Vagina (tissue), 2 donors: ENCODE results near the gene DACH2. TPM values are rescaled to one million over a fixed set of nuclear protein-coding genes. Genes with fewer than 3 reads are reported as not detected.

Source experiments
- DNase-seq, 2 donors: peaks; one replicate each; pipeline ENCODE4 v3.0.0-alpha.2; 2017; ENCODE audit errors: extremely low spot score in 2 of 2
- H3K27ac ChIP-seq: fragments of 200-600 bp; sonication (generic); one replicate; pipeline ENCODE4 v1.5.1; 2019
- H3K27me3 ChIP-seq: fragments of 200-600 bp; sonication (generic); one replicate; pipeline ENCODE4 v1.5.1; 2019
- H3K36me3 ChIP-seq, 2 donors: fragments of 200-600 bp; sonication (generic); one replicate each; pipeline ENCODE4 v1.5.1; 2017 to 2019
- H3K4me1 ChIP-seq: fragments of 200-600 bp; sonication (generic); one replicate; pipeline ENCODE4 v1.5.1; 2019
- H3K4me3 ChIP-seq, 2 donors: fragments of 200-600 bp; sonication (generic); 1 replicate in 1 of 2; 2 replicates in 1 of 2; pipeline ENCODE4 v1.5.1; 2016 to 2019
- H3K9me3 ChIP-seq: fragments of 200-600 bp; sonication (generic); one replicate; pipeline ENCODE4 v1.5.1; 2019
- POLR2A ChIP-seq, 2 donors: fragments of 450-650 bp; IDR thresholded peaks; one replicate each; pipeline ENCODE4 v1.6.1; 2017; ENCODE audit warnings: antibody characterized with exemption in 2 of 2, mild to moderate bottlenecking in 2 of 2, moderate library complexity in 2 of 2
- POLR2AphosphoS5 ChIP-seq, 2 donors: sonication (generic); formaldehyde crosslinking; IDR thresholded peaks; one replicate each; pipeline ENCODE4 v1.9.0; 2017; ENCODE audit warnings: antibody characterized with exemption in 2 of 2, mild to moderate bottlenecking in 2 of 2, low read depth in 1 of 2; ENCODE audit not compliant: insufficient read depth in 1 of 2
- intact Hi-C: fragments of 100-400 bp; cut with DNase I; formaldehyde crosslinking; loops from one replicate; pipeline ENCODE4 v1.15.1; 2023
- total RNA-seq: library from RNA; depleted of rRNA; stranded (reverse); fragments of >200 nt; gene quantifications from one replicate; pipeline ENCODE4 v1.2.3, GENCODE V29; 2016
- TF ChIP-seq, protein P1 (sequence below), 3 experiments: fragments of 450-650 bp in 2 of 3; fragments of 200-600 bp in 1 of 3; sonication (generic) in 1 of 3; IDR thresholded peaks; one replicate each; pipeline ENCODE4 v1.5.1; 2017 to 2019; ENCODE audit warnings: antibody characterized with exemption in 3 of 3, mild to moderate bottlenecking in 2 of 3, moderate library complexity in 2 of 3

Gene DACH2
- total RNA-seq, 1 donor from 2014 or later: not detected

DNA sequence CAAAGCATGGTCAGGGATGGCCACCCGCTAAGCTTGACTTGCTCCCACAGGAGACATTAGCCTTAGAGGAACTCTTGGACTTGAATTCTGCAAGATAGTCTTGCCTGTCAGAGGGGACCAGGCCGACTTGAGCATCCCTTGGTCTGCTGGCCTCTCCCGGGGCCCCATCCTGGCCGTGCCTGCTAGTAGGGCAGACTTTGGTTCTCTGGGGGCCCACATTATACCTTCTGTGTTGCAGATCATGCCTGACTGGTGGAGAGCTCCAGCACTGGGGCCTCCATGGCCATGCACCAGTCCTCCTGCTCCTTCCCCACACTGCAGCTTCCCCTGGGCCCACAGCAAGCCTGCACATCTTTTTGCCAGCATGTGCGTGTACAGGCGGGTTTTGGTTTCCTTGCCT, 46.5 kb downstream of the DACH2 start:
- Histone ChIP-seq H3K27ac (no peak overlapping the region), H3K9me3 (no peaks in the 10 kb centered on the region), H3K4me1 (no peaks in the 10 kb centered on the region), H3K27me3 (no peaks in the 10 kb centered on the region), H3K36me3 (no peaks in the 10 kb centered on the region), H3K4me3 (no peak overlapping the region)
- TF ChIP-seq POLR2AphosphoS5 (IDR thresholded peaks at IDR 0.05; ENCODE audit: insufficient read depth in 1 of 2, low read depth in 1 of 2) (no peak), POLR2A (IDR thresholded peaks at IDR 0.05) (no peak)
- DNase-seq: no peak
- intact Hi-C loops: no loop called here

DNA sequence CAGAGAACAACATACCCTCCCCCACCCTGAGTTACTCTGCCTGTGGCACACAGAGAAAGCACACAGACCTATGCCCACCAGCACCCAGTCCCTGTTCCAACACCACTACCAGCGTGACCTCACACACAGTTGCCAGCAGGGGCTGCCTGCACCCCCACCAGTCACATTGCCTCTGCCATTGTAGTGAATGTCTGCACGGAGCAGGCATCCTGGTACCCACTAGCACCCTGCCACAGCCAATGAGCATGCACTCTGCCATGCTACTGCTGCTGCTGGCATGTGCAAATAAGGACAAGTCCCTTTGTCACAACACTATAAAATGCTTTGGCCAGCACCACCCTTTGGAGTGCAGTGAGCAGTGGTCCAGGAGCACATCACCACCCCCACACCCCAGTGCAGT, 47.1 kb downstream of the DACH2 start:
- TF ChIP-seq POLR2AphosphoS5 (IDR thresholded peaks at IDR 0.05; ENCODE audit: insufficient read depth in 1 of 2, low read depth in 1 of 2) (no peak), POLR2A (IDR thresholded peaks at IDR 0.05) (no peak)
- TF ChIP-seq, protein P1, sequence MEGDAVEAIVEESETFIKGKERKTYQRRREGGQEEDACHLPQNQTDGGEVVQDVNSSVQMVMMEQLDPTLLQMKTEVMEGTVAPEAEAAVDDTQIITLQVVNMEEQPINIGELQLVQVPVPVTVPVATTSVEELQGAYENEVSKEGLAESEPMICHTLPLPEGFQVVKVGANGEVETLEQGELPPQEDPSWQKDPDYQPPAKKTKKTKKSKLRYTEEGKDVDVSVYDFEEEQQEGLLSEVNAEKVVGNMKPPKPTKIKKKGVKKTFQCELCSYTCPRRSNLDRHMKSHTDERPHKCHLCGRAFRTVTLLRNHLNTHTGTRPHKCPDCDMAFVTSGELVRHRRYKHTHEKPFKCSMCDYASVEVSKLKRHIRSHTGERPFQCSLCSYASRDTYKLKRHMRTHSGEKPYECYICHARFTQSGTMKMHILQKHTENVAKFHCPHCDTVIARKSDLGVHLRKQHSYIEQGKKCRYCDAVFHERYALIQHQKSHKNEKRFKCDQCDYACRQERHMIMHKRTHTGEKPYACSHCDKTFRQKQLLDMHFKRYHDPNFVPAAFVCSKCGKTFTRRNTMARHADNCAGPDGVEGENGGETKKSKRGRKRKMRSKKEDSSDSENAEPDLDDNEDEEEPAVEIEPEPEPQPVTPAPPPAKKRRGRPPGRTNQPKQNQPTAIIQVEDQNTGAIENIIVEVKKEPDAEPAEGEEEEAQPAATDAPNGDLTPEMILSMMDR (IDR thresholded peaks at IDR 0.05): no peak
- Histone ChIP-seq H3K4me3 (no peak overlapping the region), H3K27ac (no peak overlapping the region), H3K4me1 (no peaks in the 10 kb centered on the region), H3K27me3 (no peaks in the 10 kb centered on the region), H3K9me3 (no peaks in the 10 kb centered on the region), H3K36me3 (no peaks in the 10 kb centered on the region)
- DNase-seq: no peak
- intact Hi-C loops: no loop called here

DNA sequence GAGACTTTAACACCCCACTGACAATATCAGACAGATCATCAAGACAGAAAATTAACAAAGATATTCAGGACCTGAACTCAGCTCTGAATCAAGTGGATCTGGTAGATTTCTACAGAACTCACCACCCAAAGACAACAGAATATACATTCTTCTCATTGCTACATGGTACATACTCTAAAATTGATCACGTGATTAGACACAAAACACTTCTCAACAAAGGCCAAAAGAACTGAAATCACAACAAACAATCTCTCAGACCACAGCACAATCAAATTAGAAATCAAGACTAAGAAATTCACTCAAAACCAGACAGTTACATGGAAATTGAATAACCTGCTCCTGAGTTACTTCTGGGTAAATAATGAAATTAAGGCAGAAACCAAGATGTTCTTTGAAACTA, 49.6 kb downstream of the DACH2 start:
- DNase-seq: no peak
- no peak for TF ChIP-seq POLR2A (IDR thresholded peaks at IDR 0.05)
- TF ChIP-seq, protein P1 (IDR thresholded peaks at IDR 0.05): no peak
- TF ChIP-seq POLR2AphosphoS5 (IDR thresholded peaks at IDR 0.05; ENCODE audit: insufficient read depth in 1 of 2, low read depth in 1 of 2): no peak
- no peak overlapping the region for H3K27ac ChIP-seq
- intact Hi-C loops: no loop called here
- no peaks in the 10 kb centered on the region for H3K27me3 ChIP-seq
- H3K4me1 ChIP-seq: no peaks in the 10 kb centered on the region
- no peaks in the 10 kb centered on the region for H3K9me3 ChIP-seq
- no peaks in the 10 kb centered on the region for H3K36me3 ChIP-seq
- H3K4me3 ChIP-seq: no peak overlapping the region

DNA sequence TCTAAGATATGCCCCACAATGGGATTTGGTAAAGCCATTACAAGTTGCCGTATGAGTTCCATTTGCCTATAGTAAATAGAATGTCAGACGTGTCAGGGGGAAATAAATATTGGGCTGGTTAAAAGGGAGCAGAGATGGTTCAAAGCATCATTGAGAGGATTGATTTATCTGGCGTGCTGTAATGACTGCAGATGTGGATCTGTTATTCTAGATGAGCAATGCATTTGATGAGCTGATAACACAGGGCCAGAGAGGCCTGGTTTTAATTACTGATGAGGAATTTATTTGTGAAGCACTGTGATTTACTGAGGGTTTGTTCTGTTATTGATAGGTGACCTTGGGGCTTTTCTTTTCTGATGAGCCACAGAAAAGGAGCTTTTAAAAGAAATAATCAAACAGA, 62.5 kb downstream of the DACH2 start:
- H3K4me3 ChIP-seq: no peak overlapping the region
- no peaks in the 10 kb centered on the region for H3K4me1 ChIP-seq
- DNase-seq: no peak
- intact Hi-C loops: no loop called here
- H3K36me3 ChIP-seq: no peaks in the 10 kb centered on the region
- H3K27ac ChIP-seq: no peak overlapping the region
- no peaks in the 10 kb centered on the region for H3K9me3 ChIP-seq
- TF ChIP-seq POLR2A (IDR thresholded peaks at IDR 0.05) (no peak), POLR2AphosphoS5 (IDR thresholded peaks at IDR 0.05; ENCODE audit: insufficient read depth in 1 of 2, low read depth in 1 of 2) (no peak)
- TF ChIP-seq, protein P1 (IDR thresholded peaks at IDR 0.05): no peak
- no peaks in the 10 kb centered on the region for H3K27me3 ChIP-seq

DNA sequence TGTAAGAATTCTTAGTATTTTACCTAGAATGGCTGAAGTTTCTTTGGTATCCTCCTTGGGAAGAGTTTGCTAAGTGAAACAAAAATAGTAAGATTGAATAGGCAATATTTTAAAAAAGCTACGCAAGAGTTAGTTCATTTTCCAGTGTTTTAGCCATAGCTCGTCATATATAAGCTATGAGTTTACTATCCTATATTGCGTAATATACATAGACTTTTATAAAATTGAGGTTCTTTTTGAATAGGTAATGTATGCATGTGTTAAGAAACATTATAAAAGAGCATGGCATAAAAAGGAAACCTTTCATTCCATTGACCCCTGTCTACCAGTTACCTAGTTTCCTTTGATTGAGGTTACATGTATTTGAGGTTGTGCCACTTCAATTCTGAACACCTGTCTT, 67.0 kb downstream of the DACH2 start:
- TF ChIP-seq POLR2AphosphoS5 (IDR thresholded peaks at IDR 0.05; ENCODE audit: insufficient read depth in 1 of 2, low read depth in 1 of 2): no peak
- no peak for DNase-seq
- H3K27me3 ChIP-seq: no peaks in the 10 kb centered on the region

DNA sequence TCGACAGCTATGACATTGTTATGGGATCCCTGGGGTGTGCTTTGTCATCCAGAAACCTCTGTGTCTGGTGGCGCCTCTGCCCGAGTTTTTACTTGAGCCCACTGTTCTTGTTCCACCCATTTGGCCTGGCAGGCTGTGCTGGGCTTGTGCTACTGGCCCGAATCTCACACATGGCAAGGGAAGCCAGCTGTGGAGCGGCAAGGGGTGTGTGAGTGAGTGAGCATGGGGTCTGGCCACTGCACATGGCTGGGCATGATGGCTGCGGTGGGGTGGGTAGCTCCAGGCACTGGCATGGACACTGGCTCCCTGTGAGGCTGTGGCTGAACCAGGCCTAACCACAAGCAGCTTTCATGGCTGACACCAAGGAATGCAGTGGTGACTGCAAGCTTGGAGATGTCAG, 89.2 kb downstream of the DACH2 start:
- TF ChIP-seq, protein P1 (IDR thresholded peaks at IDR 0.05): no peak
- TF ChIP-seq POLR2AphosphoS5 (IDR thresholded peaks at IDR 0.05; ENCODE audit: insufficient read depth in 1 of 2, low read depth in 1 of 2): no peak
- no peak overlapping the region for H3K27ac ChIP-seq

More for the DNA sequence above, 67.0 kb downstream of the DACH2 start:
- H3K36me3 ChIP-seq: no peaks in the 10 kb centered on the region
- no peaks in the 10 kb centered on the region for H3K4me1 ChIP-seq
- H3K27ac ChIP-seq: no peak overlapping the region
- no peak overlapping the region for H3K4me3 ChIP-seq
- intact Hi-C loops: no loop called here
- no peaks in the 10 kb centered on the region for H3K9me3 ChIP-seq

More for the DNA sequence above, 89.2 kb downstream of the DACH2 start:
- Histone ChIP-seq H3K36me3 (no peaks in the 10 kb centered on the region), H3K27me3 (no peaks in the 10 kb centered on the region), H3K4me3 (no peak overlapping the region), H3K9me3 (peaks cover 8% of the 10 kb centered on the region), H3K4me1 (no peaks in the 10 kb centered on the region)
- DNase-seq: no peak
- intact Hi-C loops: no loop called here
